Mesenchymal stem cell (in vitro differentiated cells and primary cell): ENCODE results near the gene SGCG. TPM values are rescaled to one million over a fixed set of nuclear protein-coding genes. Genes with fewer than 3 reads are reported as not detected.

Experiments
- small RNA-seq: library from polyadenylated mRNA; stranded (forward); fragments of <200 nt; extraction: miRNeasy Mini kit (QIAGEN cat#:217004); gene quantifications from one replicate; pipeline ENCODE3, GENCODE V24; 2013; ENCODE audit warnings: low read depth

The SGCG gene

Small RNA genes within 50 kb of the gene (small RNA-seq; reads per million reads assigned to genes)
- gene RNU6-58P: not detected
- gene RNY3P4: not detected
